ENCODE measurements around the gene WDR27.
"Not testable (repeated sequence)": the region's sequence is repeated elsewhere in the genome, so short reads cannot be mapped to it uniquely, and the experiment has no call there.

WDR27 gene

DNA sequence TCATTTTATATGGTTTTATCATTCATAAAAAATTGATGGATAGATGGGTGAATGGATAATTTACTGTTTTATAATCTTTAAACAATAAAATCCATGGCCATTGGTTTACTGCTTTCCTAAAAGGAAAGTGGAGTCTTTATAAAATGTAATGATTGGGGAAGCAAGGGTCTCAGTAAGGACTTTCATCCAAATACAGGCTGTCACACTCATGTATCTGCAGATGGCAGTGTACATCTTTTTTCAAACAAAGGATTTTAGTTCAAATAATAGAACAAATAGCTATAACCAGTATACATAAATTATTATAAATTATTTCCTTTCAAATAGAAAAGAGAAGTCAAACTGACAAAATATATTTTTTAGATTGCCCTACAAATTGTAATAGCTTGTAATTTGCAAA is 190.0 kb downstream of the WDR27 start:
- DNase-seq: not testable (repeated sequence)

DNA sequence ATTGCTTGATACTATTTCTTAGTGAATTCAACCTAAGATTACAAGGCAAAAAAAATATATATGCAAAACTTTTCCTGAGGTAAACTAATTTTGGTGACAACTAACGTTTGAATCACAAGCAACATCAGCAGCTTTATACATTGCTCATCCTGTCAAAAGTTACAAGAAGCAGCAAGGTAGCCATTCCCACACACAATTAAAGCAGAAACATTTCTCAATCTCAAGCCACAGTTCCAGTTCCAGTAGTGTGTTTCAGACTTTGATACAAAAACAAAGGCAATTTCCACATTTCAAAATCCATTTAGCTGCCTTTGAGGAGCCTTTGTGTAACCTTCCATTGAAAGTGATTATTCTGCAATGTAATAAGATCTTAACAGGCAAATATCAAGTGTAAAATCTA is 191.0 kb downstream of the WDR27 start:
- DNase-seq: no peak

DNA sequence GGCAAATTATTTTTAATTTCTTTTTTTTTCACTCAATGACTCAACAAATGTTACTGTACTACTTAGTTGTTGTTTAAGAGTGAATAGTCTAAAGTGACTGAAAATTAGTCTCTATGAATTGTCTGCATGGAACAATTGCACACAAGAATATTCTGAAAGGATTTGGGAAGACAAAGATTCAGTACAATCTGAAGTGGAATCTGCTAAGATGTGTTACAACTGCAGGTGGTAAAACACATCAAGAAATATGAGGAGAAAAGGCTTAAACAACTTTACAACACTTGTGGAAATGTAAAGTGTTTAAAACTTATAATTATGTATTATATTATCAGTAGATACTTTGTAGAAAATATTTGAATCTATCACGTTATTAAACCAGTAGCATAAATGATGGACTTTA is 193.4 kb downstream of the WDR27 start:
- no peak for DNase-seq

DNA sequence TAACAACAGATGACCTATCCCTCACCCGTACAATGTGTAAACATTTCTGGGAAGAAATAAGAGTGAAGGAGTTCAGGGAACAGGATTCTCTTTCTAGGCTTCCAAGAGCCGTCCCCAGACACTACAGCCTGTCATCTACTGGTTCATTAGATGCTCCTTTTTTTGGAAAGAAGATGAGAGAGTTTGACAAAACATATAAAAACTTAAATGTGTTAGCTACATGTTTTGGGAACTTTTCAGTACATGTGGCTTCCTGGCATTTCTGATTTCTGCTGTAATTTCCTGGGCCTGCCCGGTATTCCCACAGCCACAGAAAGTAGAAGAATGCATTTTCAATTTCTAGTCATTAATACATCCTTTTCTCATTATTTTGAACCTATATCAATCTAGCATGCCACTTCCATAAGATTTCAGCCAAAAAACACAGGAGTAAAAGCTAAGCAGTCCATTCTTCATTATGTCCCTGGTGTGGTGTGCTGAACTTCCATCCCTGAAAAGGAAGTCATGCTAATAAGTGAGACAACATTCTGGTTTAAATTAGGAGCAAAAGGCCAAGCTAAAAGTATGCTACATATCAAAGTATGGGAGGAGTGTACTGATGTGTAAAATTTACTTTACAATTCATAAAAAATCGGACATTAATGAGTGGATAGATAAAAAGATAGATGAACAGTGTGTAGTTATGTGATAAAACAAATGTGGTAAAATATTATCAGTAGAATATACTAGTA is 198.2 kb downstream of the WDR27 start:
- DNase-seq: no peak

DNA sequence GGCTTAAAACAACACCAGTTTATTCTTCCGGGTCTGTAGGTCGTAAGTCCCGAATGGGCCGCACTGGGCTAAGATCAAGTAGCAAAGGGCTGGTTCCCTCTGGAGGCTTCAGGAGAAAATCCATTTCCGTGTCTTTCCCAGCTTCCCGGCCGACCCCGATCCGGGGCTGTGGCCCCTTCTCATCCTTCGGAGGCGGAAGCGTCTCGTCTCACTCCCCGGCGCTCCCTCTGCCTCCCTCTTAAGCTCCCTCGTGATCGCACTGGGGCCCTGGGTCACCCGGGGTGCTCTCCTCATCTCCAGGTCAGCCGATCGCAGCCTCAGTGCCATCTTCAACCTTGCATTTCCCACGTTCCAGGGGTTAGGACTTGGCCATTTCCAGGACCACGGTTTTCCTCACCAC is 199.4 kb downstream of the WDR27 start:
- no peak for DNase-seq

DNA sequence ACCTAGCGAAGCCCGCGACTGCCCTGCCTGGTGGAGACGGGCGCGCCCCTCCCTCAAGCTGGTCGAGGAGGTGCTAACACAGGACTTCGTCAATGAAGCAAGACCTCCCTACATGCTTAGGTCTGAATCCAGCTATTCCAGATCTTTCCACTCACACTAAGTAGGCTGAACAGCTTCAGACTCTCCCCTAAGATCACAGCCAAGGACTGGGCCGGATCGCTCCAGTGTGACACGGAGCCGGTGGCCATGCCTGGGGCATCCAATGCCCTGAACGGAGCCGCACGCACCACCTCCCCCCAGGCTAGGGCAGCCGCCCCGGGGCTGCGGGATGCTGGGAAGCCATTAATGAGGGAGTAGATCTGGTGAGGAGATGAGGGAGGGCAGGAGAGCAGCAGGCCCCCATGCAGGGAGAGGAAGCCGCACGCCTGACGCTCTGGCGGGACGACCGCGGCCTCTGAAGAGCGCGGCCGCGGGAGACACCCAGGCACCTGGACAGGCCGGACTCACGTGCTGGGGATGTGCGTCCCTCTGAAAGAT is 200.0 kb downstream of the WDR27 start:
- DNase-seq: no peak

DNA sequence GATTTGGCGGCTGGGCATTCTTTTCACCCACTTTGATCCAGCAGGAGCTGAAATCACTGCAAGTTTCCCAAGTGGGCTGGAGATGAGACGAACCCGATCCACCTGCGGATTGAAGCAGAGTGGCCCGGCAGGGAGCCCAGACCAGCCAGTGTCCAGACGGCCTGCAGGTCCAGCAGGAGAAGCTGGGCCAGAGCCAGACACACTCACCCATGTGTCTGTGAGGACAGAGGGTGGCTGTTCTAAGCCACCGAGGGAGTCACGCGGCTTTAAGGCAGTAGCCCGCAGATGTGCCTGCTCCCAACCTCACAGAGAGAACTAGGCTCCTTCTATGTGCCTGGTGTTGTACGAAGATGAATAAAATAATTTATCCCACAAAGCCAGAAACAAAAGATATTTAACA is 200.7 kb downstream of the WDR27 start:
- no peak for DNase-seq

DNA sequence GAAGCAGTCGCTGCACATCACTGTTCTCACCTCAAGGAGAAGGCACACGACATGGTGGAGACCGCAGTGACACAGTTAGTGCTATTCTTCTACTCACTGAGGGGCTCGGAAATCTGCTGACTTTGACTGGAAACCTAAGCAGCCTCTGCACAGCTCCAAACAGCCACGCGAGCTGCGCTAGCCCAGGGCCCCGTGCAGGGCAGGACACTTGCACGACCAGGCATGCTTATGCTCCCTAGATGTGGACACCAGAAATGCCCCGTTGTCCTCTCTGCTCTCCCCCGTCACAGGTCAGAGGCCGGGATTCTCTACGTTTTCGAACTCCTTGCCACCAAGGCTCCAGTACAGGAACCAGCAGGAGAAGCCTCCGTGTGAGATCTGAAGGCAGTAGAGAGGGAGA is 201.1 kb downstream of the WDR27 start:
- DNase-seq: no peak

DNA sequence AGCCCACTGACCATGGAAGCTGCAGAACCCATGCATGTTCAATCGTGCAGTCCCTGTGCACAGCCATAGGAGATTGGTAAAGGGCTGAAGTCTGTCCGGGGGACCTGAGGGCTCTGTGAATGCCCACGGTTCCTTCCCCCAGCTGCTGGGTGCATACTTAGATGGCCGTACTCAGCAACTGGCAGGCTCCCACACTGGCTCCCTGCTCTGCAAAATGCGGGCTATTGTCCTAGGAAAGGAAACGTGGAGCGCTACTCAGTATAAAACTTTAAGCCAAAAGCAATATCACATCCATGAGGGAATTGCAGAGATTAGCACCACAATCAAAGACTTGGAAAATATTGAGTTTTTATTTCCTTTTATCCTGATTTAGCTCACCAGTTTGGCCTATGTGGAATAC is 202.0 kb downstream of the WDR27 start:
- no peak for DNase-seq

DNA sequence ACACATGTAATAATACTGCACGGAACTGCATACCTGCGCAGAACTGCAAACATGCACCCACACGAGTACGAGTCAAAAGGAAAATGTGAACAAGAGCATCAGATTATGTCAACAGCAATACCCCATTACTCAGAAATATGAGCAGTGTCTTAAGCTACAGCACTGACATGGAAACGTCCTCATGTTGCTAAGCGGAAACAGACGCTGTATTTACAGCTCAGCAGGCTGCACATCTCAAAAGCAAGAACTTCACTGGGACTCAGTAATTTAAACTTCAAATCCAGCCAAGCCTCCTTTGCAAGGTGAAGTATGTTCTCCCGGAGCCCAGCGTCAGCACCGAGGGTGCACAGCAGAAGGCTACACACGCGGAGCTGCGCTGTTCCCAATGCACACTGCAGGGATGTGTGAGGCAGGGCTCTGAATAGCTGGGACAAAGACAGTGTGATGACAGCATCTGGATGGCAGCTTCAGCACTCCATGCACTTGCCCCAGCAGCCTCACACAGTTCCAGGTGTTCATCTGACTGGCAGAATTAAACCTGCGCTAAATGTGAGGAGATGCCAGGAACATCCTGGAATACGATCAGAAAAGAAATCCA is 202.8 kb downstream of the WDR27 start:
- DNase-seq: no peak

DNA sequence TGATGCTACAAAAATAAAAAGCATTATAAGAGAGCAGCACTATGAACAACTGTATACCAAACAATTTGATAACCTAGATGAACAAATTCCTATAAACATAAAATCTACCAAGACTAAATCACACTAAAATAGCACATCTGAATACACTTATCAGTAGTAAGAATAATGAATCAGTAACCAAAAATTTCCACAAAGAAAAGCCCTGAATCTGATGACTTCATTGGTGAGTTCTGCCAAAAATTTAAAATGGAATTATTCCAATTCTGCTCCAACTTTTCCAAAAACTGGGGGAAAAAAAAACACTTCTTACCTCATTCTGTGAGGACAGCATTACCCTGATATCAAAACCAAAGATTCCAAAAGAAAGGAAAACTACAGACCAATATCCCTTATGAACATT is 206.2 kb downstream of the WDR27 start:
- DNase-seq: no peak

DNA sequence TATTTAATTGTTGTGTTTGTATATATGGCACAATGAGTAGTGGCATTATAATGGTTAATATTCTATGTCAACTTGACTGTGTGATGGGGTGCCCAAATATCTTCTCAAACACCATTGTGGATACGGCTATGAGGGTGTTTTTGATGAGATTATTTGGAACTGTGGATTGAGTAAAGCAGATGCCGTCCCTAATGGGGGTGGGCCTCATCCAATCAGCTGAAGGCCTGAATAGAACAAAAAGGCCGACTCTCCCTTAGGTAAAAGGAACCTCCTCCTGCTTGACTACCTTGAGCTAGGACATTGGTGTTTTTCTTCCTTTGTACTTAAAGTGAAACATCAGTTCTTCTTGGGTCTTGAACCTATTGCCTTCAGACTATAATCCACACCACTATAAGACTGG is 207.8 kb downstream of the WDR27 start:
- DNase-seq: no peak

DNA sequence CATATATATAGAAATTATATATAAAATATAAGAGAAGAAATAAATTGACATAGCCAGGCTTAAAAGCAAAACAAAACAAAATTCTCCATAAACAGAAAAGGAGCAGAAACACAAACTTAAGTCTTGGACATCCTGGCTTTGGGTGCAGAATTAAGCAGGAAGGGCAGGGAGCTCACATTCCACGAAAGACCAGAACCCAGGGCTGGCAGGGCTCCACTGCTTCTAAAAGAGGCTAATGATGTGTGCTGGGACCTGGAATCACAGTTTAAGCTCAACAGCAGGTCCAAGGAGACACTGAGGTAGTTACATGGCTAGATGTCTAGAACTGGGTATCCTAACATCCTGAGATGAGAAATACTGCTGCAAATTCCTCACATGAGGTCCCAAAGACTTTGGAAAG is 210.3 kb downstream of the WDR27 start:
- no peak for DNase-seq

DNA sequence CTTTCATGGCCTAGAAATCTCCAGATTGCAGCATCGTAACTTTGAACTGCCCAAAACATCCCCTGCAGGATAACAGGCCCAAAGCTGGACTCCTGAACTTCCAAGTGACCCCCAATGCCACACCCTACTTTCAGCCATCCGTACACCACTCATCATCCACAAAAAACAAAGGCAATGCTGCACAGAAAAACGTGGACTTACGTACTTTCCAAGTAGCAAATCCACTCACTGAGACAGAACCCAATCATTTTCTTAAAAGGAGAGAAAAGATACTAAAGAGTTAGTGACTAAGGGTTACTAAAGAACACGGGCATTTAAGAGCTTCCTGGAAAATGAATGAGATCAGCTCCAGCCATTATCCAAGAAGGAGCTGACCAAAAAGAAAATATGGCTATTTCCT is 211.0 kb downstream of the WDR27 start:
- no peak for DNase-seq

DNA sequence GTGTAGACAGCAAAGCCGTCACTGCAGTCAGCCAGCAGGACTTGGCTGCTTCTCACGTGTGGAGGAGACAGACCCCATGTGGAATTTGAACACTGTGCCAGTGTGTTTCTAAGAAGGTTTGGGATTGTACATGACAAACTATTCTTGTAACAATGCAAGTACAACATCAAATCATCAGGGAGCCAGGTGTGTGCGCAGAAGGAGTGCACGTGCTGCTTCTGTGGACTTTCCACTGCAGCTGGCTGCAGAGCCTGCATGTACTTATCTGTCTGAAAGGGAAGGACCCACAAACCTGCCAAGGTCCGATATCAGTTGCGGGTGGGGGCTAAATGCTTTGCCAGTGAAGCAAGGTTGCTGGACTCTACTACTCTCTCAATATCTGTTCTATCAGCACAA is 211.6 kb downstream of the WDR27 start:
- DNase-seq: no peak

DNA sequence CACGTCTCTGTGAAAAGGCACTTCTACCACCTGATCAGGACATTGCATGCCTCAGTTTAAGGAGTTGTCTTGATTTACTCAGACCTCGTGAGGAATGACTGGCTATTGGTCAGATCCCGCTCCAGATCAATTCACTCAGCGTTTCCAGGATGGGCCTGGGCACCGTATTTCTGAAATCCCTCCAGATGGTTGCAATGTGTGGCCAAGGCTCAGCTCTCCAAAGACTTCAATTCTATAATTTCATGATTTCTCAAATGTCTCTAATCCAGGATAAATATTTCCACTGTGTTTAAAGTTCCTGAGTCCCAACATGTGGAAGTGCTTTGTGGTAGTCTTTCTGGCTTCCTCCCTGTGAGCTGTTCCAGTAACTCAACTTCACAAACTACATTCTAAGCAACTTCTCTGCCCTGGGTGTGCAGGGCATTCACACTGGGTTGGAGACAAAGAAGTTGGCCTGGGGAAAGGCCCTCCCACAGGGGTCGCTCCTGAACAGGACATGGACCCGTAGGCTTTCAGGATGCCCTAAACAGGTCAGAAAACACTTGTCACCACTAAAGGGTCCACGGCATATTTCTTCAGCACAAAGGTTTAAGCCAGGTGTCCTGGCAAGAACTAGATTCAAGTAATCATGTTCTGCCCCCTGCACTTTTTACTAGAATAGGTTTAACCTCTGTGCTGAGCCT is 212.1 kb downstream of the WDR27 start:
- DNase-seq: no peak

DNA sequence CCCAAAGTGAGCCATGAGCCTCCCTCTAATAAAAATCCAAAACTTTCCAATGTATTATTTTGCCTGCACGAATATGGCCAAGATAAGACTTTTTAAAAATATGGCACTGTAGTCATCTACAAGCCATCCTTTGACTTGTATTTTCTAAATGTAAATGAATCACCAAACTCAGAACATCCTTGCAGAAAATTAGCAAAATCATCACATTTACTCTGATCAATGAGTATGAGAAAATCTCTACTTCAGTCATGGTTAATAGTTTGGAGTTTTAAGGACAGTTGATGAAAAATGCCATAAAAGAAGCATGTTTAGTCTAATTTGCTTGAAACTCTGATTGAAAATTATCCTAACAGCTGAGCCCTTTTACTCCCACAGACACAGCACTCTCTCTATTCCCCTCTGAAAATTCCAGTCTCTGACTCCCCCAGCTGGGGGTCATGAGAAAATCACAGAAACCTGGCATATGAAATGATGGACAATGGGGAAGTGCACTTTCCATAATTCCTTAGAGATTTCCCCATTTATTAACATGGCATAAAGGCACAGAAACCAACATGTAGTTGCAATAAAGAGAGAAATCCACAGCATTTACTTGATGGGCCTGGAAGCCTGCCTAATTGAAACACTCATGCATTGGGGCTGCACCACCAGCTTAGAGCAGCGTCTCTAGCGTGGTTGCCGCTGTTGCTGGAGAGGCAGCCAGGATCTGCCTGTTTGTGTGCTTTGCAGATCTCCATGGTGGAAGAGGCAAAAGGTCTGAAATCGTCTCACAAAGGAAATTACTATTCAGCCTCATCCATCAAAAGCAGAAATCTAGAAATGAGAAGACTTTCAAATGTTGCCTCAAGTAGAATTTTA is 214.0 kb downstream of the WDR27 start:
- no peak for DNase-seq

DNA sequence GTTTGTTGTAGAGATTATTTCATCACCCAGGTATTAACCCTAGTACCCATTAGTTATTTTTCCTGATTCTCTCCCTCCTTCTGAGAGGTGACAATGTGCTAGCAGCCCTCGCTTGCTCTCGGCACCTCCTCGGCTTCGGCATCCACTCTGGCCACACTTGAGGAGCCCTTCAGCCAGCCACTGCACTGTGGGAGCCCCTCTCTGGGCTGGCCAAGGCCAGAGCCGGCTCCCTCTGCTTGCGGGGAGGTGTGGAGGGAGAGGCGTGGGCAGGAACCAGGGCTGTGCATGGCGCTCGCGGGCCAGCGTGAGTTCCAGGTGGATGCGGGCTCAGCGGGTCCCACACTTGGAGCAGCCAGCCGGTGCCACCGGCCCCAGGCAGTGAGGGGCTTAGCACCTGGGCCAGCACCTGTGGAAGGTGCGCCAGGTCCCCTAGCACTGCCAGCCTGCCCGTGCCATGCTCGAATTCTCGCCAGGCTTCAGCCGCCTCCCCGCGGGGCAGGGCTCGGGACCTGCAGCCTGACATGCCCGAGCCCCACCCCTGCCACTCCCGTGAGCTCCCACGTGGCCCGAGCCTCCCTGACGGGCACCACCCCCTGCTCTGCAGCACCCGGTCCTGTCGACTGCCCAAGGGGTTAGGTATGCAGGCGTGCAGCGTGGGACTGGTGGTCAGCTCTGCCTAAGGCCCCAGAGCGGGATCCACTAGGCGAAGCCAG is 221.9 kb downstream of the WDR27 start:
- DNase-seq: no peak

DNA sequence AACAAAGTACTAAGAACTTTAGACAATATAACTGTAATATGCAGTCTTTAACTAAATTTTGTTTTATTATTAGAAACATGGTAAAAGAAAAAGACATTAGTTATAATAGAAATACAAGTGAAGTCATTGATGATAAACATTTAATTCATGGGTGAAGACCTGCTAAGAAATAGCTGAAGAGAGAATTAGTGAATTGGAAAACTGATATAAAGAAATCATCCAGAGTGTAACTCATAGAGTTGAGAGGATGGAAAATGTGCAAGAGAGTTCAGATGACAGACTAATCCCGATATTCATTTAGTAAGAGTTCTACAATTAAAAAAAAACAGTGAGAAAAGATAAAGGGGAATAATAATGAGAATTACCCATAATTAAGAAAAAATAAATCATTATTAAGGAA is 227.5 kb downstream of the WDR27 start:
- no peak for DNase-seq

DNA sequence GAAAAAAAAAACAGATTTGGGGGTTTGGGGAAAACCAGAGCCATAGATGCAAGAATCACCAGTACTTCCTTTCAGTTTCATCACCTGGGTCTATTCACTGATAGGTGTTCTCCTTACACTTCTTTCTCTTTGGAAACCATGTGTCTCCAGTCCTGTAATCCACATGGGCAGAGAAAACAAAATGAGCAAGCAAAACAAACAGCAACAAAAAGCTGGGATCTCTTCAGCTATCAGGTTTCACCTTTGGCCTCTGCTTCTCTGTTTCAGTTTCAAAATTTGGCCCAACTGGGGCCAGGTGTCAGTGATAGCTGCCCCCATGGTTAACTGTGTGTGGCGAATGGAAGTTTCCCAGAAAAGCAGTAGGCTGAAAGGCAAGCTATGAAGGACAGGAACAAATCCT is 228.2 kb downstream of the WDR27 start:
- no peak for DNase-seq

DNA sequence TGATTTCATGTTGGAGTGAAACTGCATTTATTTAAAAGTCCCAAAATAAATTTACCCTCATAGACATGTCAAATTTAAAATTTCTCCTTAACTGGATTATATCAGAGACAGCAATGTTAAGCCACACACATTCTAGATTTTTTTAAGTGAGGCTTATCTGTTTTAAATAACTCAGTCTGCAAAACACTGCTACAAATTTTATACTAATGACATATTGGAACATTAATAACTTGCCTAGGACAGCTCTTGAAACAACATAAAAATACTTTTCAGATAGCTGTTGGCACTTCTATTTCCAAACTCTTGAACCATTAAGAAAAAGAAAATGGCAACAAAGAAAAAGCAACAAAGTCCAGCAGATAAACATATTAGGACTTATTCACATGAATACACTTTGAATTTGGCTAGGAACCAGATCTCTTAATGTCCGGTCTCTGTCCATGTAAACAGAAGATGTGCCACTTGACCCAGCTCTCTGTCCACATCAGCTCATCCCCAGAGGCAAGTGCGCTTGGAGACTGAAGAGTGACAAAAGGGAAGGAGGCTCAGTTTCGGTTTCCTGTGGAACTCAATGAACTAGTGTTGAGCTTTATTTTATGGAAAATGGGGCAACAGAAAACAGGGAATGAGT is 228.9 kb downstream of the WDR27 start:
- no peak for DNase-seq

DNA sequence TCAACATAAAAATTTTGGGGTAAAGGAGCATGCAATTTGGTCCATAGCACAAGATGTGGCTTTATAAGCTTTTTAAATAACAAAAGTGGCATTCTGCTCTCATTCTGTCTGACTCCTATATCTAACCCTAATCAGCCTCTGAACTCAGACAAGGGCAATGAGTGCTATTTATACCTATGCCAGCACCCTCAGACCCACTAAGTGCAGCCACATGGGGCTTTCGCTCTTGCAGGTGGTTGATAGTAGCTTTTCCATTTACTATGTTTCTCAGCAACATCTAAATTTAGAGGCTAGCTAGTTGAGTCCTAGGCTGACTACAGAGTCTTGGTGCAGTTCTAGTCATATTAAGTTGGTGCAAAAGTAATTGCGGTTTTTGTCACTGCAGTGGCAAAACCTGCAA is 231.0 kb downstream of the WDR27 start:
- no peak for DNase-seq
